H1 (cell line): ENCODE measurements around the gene MAP1B. TPM values are rescaled to one million over a fixed set of nuclear protein-coding genes. Genes with fewer than 3 reads are reported as not detected.

Experiments
- CHD2 ChIP-seq: IDR thresholded peaks from 2 replicates; pipeline ENCODE4 v1.6.1; 2012; ENCODE audit warnings: low read length, improper control_type of control experiment
- CTBP2 ChIP-seq: IDR thresholded peaks from 2 replicates; pipeline ENCODE4 v1.7.0; 2011; ENCODE audit warnings: borderline replicate concordance, mild to moderate bottlenecking, moderate library complexity, mixed read lengths, low read length; ENCODE audit not compliant: insufficient read depth, insufficient read length
- JUN ChIP-seq: IDR thresholded peaks from 2 replicates; pipeline ENCODE4 v1.6.1; 2011; ENCODE audit warnings: low read depth, mild to moderate bottlenecking, improper control_type of control experiment, low read length
- KDM1A ChIP-seq: fragments of 200-600, 300-600 bp; sonication (generic); IDR thresholded peaks from 2 replicates; pipeline ENCODE4 v1.7.1; 2016; ENCODE audit warnings: mild to moderate bottlenecking, low read length, borderline replicate concordance
- SIX5 ChIP-seq: IDR thresholded peaks from 2 replicates; pipeline ENCODE4 v1.6.1; 2011; ENCODE audit warnings: mild to moderate bottlenecking, low read depth, low read length
- TBP ChIP-seq: IDR thresholded peaks from 2 replicates; pipeline ENCODE4 v1.6.1; 2011; ENCODE audit warnings: low read depth, low read length, improper control_type of control experiment
- polyA plus RNA-seq, 7 experiments: library from polyadenylated mRNA; depleted of rRNA in 3 of 7; stranded (reverse) in 5 of 7; unstranded in 2 of 7; fragments of >200 nt in 5 of 7; fragments of 200-250 nt in 2 of 7; gene quantifications; 1 replicate in 5 of 7; 2 replicates in 1 of 7; 4 replicates in 1 of 7; pipeline versions ENCODE4 v1.2.1 to v1.2.3, GENCODE V29; 2011 to 2013; ENCODE audit warnings: missing spikeins in 2 of 7, mixed read lengths in 2 of 7
- total RNA-seq: library from RNA; stranded (reverse); fragmentation: NEBNext Ultra II Directional; extraction: Animal tissue kit (Norgen Biotek cat#: 25700); gene quantifications from 2 replicates; pipeline ENCODE4 v1.2.1, GENCODE V29; 2021

The MAP1B gene
- total and polyA plus RNA-seq, 2 of the 8 experiments (the other 6 are each of a cell fraction or from before 2014, with no cell fraction given): 24.5 to 120 TPM

GRCh38 chr5:72251386-72251785 lies 144.1 kb downstream of the MAP1B start (continued):
- no peak for TF ChIP-seq SIX5
- no peak for TF ChIP-seq CTBP2
- no peak for TF ChIP-seq CHD2
- TF ChIP-seq KDM1A: no peak
- no peak for TF ChIP-seq TBP
- no peak for TF ChIP-seq JUN
